H1 (cell line): ENCODE measurements around the gene RAB3GAP2. TPM values are rescaled to one million over a fixed set of nuclear protein-coding genes. Genes with fewer than 3 reads are reported as not detected.

Experiments used
- CTCF ChIA-PET: fragments of 300-600 bp; sonication (Branson Sonifier 250); formaldehyde crosslinking; loops from one replicate; lab custom pipeline; 2021; ENCODE audit not compliant: partially characterized antibody; lab: Charles Lee
- POLR2A ChIA-PET: fragments of 300-600 bp; sonication (Branson Sonifier 250); formaldehyde crosslinking; loops from one replicate; lab custom pipeline; 2021; ENCODE audit warnings: inconsistent platforms; ENCODE audit not compliant: partially characterized antibody; lab: Charles Lee
- DNase-seq, 2 experiments: peaks; one replicate each; pipeline versions ENCODE4 v3.0.0 to v3.0.0-alpha.2; 2010 to 2022; ENCODE audit warnings: low spot score in 2 of 2, low read depth in 1 of 2, mixed read lengths in 1 of 2
- FAIRE-seq: peaks from 2 replicates; lab custom pipeline; 2011; peaks lifted over from hg19 to GRCh38; lab: Jason Lieb, UNC
- H2AFZ ChIP-seq: 2 replicates; pipeline ENCODE4 v1.8.1; 2012; ENCODE audit warnings: low read length, inconsistent platforms
- H2AK5ac ChIP-seq: 2 replicates; pipeline ENCODE4 v1.6.1; 2013; ENCODE audit warnings: low read depth, low read length
- H2BK120ac ChIP-seq: replicated peaks from 2 replicates; pipeline ENCODE3; 2013; ENCODE audit warnings: low read depth, low read length, inconsistent platforms
- H2BK12ac ChIP-seq: 2 replicates; pipeline ENCODE4 v1.6.1; 2013; ENCODE audit warnings: low read depth, low read length
- H2BK15ac ChIP-seq: 2 replicates; pipeline ENCODE4 v1.6.1; 2013; ENCODE audit warnings: low read length
- H2BK20ac ChIP-seq: 2 replicates; pipeline ENCODE4 v1.6.1; 2013; ENCODE audit warnings: low read length
- H2BK5ac ChIP-seq: 2 replicates; pipeline ENCODE4 v1.6.1; 2013; ENCODE audit warnings: low read depth, low read length
- H3K14ac ChIP-seq: 2 replicates; pipeline ENCODE4 v1.6.1; 2013; ENCODE audit warnings: inconsistent platforms; ENCODE audit not compliant: insufficient read length
- H3K18ac ChIP-seq: 2 replicates; pipeline ENCODE4 v1.6.1; 2013; ENCODE audit warnings: low read length; ENCODE audit errors: extremely low read depth
- H3K23ac ChIP-seq: 2 replicates; pipeline ENCODE4 v1.6.1; 2013; ENCODE audit warnings: inconsistent platforms; ENCODE audit not compliant: insufficient read length
- H3K23me2 ChIP-seq: 2 replicates; pipeline ENCODE4 v1.6.1; 2013; ENCODE audit warnings: low read depth, low read length
- H3K27ac ChIP-seq: 2 replicates; pipeline ENCODE4 v1.6.1; 2011; ENCODE audit warnings: low read depth, low read length, inconsistent platforms
- H3K27me3 ChIP-seq, 4 experiments: replicated peaks in 1 of 4; 1 replicate in 1 of 4; 2 replicates in 3 of 4; pipeline versions ENCODE4 v1.6.1 to v1.8.1; 2011 to 2013; ENCODE audit warnings: low read length in 3 of 4, mild to moderate bottlenecking in 3 of 4, inconsistent platforms in 2 of 4, mixed read lengths in 2 of 4, moderate library complexity in 1 of 4; ENCODE audit not compliant: control insufficient read depth in 3 of 4, insufficient read depth in 3 of 4; ENCODE audit errors: extremely low read depth in 1 of 4
- H3K36me3 ChIP-seq, 4 experiments: 2 replicates each; pipeline versions ENCODE4 v1.6.1 to v1.8.1; 2011 to 2013; ENCODE audit warnings: mild to moderate bottlenecking in 4 of 4, low read length in 3 of 4, moderate library complexity in 2 of 4, control low read depth in 1 of 4, inconsistent platforms in 1 of 4; ENCODE audit not compliant: insufficient read depth in 4 of 4, control insufficient read depth in 2 of 4
- H3K4ac ChIP-seq: replicated peaks from 2 replicates; pipeline ENCODE3; 2013; ENCODE audit warnings: low read length, low read depth, mixed read lengths, inconsistent platforms; ENCODE audit not compliant: insufficient read length
- H3K4me1 ChIP-seq, 4 experiments: replicated peaks in 1 of 4; 1 replicate in 1 of 4; 2 replicates in 3 of 4; pipeline versions ENCODE4 v1.6.1 to v1.8.1; 2011 to 2013; ENCODE audit warnings: low read length in 3 of 4, inconsistent platforms in 2 of 4, mixed read lengths in 1 of 4; ENCODE audit not compliant: insufficient read depth in 4 of 4, control insufficient read depth in 3 of 4
- H3K4me2 ChIP-seq, 2 experiments: 2 replicates each; pipeline versions ENCODE4 v1.6.1 to v1.8.1; 2011 to 2013; ENCODE audit warnings: low read depth in 2 of 2, low read length in 2 of 2, control low read depth in 1 of 2, inconsistent platforms in 1 of 2, mild to moderate bottlenecking in 1 of 2; ENCODE audit not compliant: insufficient read depth in 1 of 2
- H3K4me3 ChIP-seq, 4 experiments: fragments of 200-600, 300-600 bp in 1 of 4; sonication (generic), shearing (Covaris generic), sonication (Bioruptor Twin) in 1 of 4; 2 replicates each; pipeline versions ENCODE4 v1.5.1 to v1.8.1; 2011 to 2016; ENCODE audit warnings: low read length in 4 of 4, low read depth in 3 of 4, control low read depth in 2 of 4, inconsistent platforms in 2 of 4, mild to moderate bottlenecking in 2 of 4, mixed read lengths in 1 of 4, moderate library complexity in 1 of 4; ENCODE audit not compliant: insufficient read depth in 2 of 4; ENCODE audit errors: extremely low read depth in 1 of 4
- H3K56ac ChIP-seq: replicated peaks from 2 replicates; pipeline ENCODE3; 2013; ENCODE audit warnings: low read depth, mild to moderate bottlenecking, mixed read lengths, low read length, inconsistent platforms; ENCODE audit not compliant: insufficient read length
- H3K79me1 ChIP-seq: 2 replicates; pipeline ENCODE4 v1.6.1; 2013; ENCODE audit warnings: low read depth, low read length, control low read depth
- H3K79me2 ChIP-seq, 2 experiments: 2 replicates each; pipeline versions ENCODE4 v1.6.1 to v1.8.1; 2012 to 2013; ENCODE audit warnings: low read length in 2 of 2, mild to moderate bottlenecking in 2 of 2, inconsistent platforms in 1 of 2; ENCODE audit not compliant: insufficient read depth in 2 of 2, control insufficient read depth in 1 of 2
- H3K9ac ChIP-seq, 4 experiments: replicated peaks in 1 of 4; 1 replicate in 1 of 4; 2 replicates in 3 of 4; pipeline versions ENCODE4 v1.6.1 to v1.8.1; 2011 to 2013; ENCODE audit warnings: low read depth in 3 of 4, low read length in 3 of 4, control low read depth in 2 of 4, mild to moderate bottlenecking in 2 of 4, moderate library complexity in 2 of 4, inconsistent platforms in 1 of 4; ENCODE audit errors: extremely low read depth in 1 of 4
- H3K9me3 ChIP-seq, 2 experiments: 2 replicates each; pipeline versions ENCODE4 v1.6.1 to v1.8.1; 2012 to 2013; ENCODE audit warnings: mild to moderate bottlenecking in 2 of 2, moderate library complexity in 2 of 2, control low read depth in 1 of 2, inconsistent platforms in 1 of 2, low read depth in 1 of 2, low read length in 1 of 2, mixed read lengths in 1 of 2; ENCODE audit not compliant: insufficient read depth in 2 of 2
- H4K20me1 ChIP-seq, 2 experiments: replicated peaks in 1 of 2; 2 replicates each; pipeline versions ENCODE3 to v1.8.1; 2011 to 2013; ENCODE audit warnings: inconsistent platforms in 2 of 2, low read length in 2 of 2, mild to moderate bottlenecking in 1 of 2; ENCODE audit not compliant: insufficient read depth in 2 of 2, control insufficient read depth in 1 of 2
- H4K5ac ChIP-seq: 2 replicates; pipeline ENCODE4 v1.6.1; 2013; ENCODE audit warnings: low read length, low read depth, mixed read lengths, inconsistent platforms; ENCODE audit not compliant: insufficient read length
- H4K8ac ChIP-seq: 2 replicates; pipeline ENCODE4 v1.8.0; 2013; ENCODE audit warnings: mild to moderate bottlenecking, moderate library complexity, low read length, inconsistent platforms; ENCODE audit not compliant: insufficient read depth; ENCODE audit errors: extremely low read depth
- H4K91ac ChIP-seq: replicated peaks from 2 replicates; pipeline ENCODE3; 2013; ENCODE audit warnings: low read length, mixed read lengths, inconsistent platforms; ENCODE audit not compliant: insufficient read length
- KDM4A ChIP-seq: IDR thresholded peaks from one replicate; pipeline ENCODE4 v1.7.1; 2012; ENCODE audit warnings: low read depth, mild to moderate bottlenecking, moderate library complexity, low read length, inconsistent platforms; ENCODE audit not compliant: severe bottlenecking
- TBP ChIP-seq: IDR thresholded peaks from 2 replicates; pipeline ENCODE4 v1.6.1; 2011; ENCODE audit warnings: low read depth, low read length, improper control_type of control experiment
- WGBS, 2 experiments: shearing (Covaris generic) in 1 of 2; methylation state at CpG; one replicate each; pipeline versions ENCODE4 v1.1.6 to v1.1.7; 2013 to 2015; ENCODE audit warnings: low lambda C conversion rate in 2 of 2, mixed read lengths in 2 of 2, inconsistent platforms in 1 of 2, low coverage in 1 of 2, missing lambda C conversion rate in 1 of 2; ENCODE audit not compliant: insufficient replicate concordance in 2 of 2, insufficient coverage in 1 of 2, insufficient read length in 1 of 2; ENCODE audit errors: extremely low coverage in 1 of 2, missing lambda C conversion rate in 1 of 2; 5-methylcytosine and 5-hydroxymethylcytosine counted together
- polyA plus RNA-seq, 7 experiments: library from polyadenylated mRNA; depleted of rRNA in 3 of 7; stranded (reverse) in 5 of 7; unstranded in 2 of 7; fragments of >200 nt in 5 of 7; fragments of 200-250 nt in 2 of 7; gene quantifications; 1 replicate in 5 of 7; 2 replicates in 1 of 7; 4 replicates in 1 of 7; pipeline versions ENCODE4 v1.2.1 to v1.2.3, GENCODE V29; 2011 to 2013; ENCODE audit warnings: missing spikeins in 2 of 7, mixed read lengths in 2 of 7
- total RNA-seq: library from RNA; stranded (reverse); fragmentation: NEBNext Ultra II Directional; extraction: Animal tissue kit (Norgen Biotek cat#: 25700); gene quantifications from 2 replicates; pipeline ENCODE4 v1.2.1, GENCODE V29; 2021

The RAB3GAP2 gene
- total and polyA plus RNA-seq, 2 of the 8 experiments (the other 6 are each of a cell fraction or from before 2014, with no cell fraction given) = 19.7 to 52.7 TPM

- no peaks in the 10 kb centered on the region for H3K27me3 ChIP-seq
- H2BK120ac ChIP-seq = no peak overlapping the region
- no peak overlapping the region for H3K4me3 ChIP-seq
- no peaks in the 10 kb centered on the region for H4K20me1 ChIP-seq
- no peak overlapping the region for H3K14ac ChIP-seq
- no peak overlapping the region for H2AK5ac ChIP-seq
- no peaks in the 10 kb centered on the region for H3K9me3 ChIP-seq
- no peak overlapping the region for H3K18ac ChIP-seq
- ChIA-PET POLR2A (no interaction called here), CTCF (interaction anchor here (0.7 to 11.8 kb wide), 13 partner anchors 9 to 327 kb away, joined by 3 to 168 read pairs (median 6); partner anchors contain the start of gene RAB3GAP2)
- H2AFZ ChIP-seq = no peak overlapping the region
- H3K79me1 ChIP-seq = no peaks in the 10 kb centered on the region
- no peak overlapping the region for H3K27ac ChIP-seq
- no peak overlapping the region for H4K91ac ChIP-seq
- no peak for TF ChIP-seq KDM4A
- no peak for TF ChIP-seq TBP
- 90% methylated on average over 4 of the region's 4 CpGs; no CpG with 5 or more reads in 1 of the 2 experiments for WGBS, 2 experiments
- no peak overlapping the region for H3K4ac ChIP-seq
- FAIRE-seq = no peak
- H2BK20ac ChIP-seq = no peak overlapping the region
- no peak overlapping the region for H2BK5ac ChIP-seq
- no peak overlapping the region for H3K23ac ChIP-seq
- H4K5ac ChIP-seq = no peak overlapping the region
- H3K56ac ChIP-seq = no peak overlapping the region
- H3K23me2 ChIP-seq = no peaks in the 10 kb centered on the region
- DNase-seq = no peak
- no peak overlapping the region for H3K9ac ChIP-seq
- H2BK15ac ChIP-seq = no peak overlapping the region
- no peak overlapping the region for H3K4me2 ChIP-seq
- 0 out of 8 replicates have a peak, but pooled peaks cover 0 to 2% (median 0%) of the 10 kb centered on the region in 4 experiments for H3K36me3 ChIP-seq
- no peak overlapping the region for H4K8ac ChIP-seq
- H2BK12ac ChIP-seq = no peak overlapping the region
- peaks cover 0 to 11% (median 3%) of the 10 kb centered on the region in 4 experiments; a peak in 2 of 7 replicates for H3K4me1 ChIP-seq
- no peaks in the 10 kb centered on the region for H3K79me2 ChIP-seq
These were observed 22.6 kb upstream of the RAB3GAP2 start for GRCh38 chr1:220294846-220295301.
